Subcutaneous adipose tissue (tissue), 4 donors: ENCODE data around the gene PKHD1. TPM values are rescaled to one million over a fixed set of nuclear protein-coding genes. Genes with fewer than 3 reads are reported as not detected.

Experiments used
- CTCF ChIP-seq: fragments of 450-650 bp; IDR thresholded peaks from one replicate; pipeline ENCODE4 v1.5.1; 2016; ENCODE audit warnings: low read depth, mild to moderate bottlenecking, control low read depth, antibody characterized with exemption, moderate library complexity
- total RNA-seq, 4 donors: library from RNA; depleted of rRNA; stranded (reverse); fragments of >200 nt; gene quantifications; one replicate each; pipeline ENCODE4 v1.1.0, GENCODE V29; 2016

PKHD1 gene
- total RNA-seq, 4 donors from 2014 or later = under 0.01 to 1.1 (median 0.35) TPM

GRCh38 chr6:51965222-51965801, 122.1 kb downstream of the PKHD1 start:
- TF ChIP-seq CTCF = no peak

GRCh38 chr6:51963980-51964379, 123.4 kb downstream of the PKHD1 start:
- no peak for TF ChIP-seq CTCF

GRCh38 chr6:51962354-51962753, 125.1 kb downstream of the PKHD1 start:
- no peak for TF ChIP-seq CTCF

GRCh38 chr6:51960419-51960818, 127.0 kb downstream of the PKHD1 start:
- TF ChIP-seq CTCF = no peak

- TF ChIP-seq CTCF = no peak
These were observed 127.5 kb downstream of the PKHD1 start for GRCh38 chr6:51959744-51960383.

GRCh38 chr6:51954681-51955080, 132.7 kb downstream of the PKHD1 start:
- no peak for TF ChIP-seq CTCF

GRCh38 chr6:51953246-51953645, 134.2 kb downstream of the PKHD1 start:
- TF ChIP-seq CTCF = no peak
